Measurements from ENCODE around the gene ERFE. TPM values are rescaled to one million over a fixed set of nuclear protein-coding genes. Genes with fewer than 3 reads are reported as not detected.
A peak's percentile ranks its signal among the peaks of the same experiment; 100 is the strongest.

The ERFE gene
- total and polyA plus RNA-seq, 9 of the 15 experiments (the other 6 are each of a cell fraction or from before 2014, with no cell fraction given): 0.55 to 8.2 (median 3.7) TPM

DNA sequence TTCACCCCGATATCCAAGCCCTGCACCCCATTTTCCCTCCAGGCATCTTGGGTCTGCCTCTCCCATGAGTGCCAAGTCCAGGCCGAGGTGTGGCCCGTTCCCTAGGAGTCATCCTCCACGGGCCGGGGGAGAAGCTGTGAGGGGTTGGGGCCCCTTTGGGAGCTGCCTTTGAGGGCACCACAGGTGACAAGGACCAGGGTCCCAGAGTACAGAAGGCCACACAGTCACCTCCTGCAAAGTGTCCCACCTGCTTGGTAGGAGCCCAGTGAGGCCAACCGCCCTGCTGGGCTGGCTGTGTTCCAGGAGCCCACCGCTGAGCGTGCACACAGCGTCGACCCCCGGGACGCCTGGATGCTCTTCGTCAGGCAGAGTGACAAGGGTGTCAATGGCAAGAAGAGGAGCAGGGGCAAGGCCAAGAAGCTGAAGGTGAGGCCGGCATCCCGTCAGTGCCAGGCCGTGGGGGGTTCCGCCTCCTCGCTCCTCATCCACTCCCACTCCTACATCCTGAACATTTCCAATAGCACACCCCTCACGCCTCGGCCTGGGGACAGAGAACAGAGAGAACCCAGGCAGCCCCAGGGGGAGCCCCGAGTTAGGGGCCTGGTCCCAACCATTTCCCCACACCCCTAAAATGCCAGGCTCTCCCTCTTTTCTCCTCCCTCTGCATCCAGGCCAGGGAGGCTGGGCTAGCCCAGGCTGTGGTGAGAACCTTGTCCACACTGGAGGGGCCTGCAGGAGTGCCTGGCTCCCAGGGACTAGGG, 2.7 kb downstream of the ERFE start:
- Histone ChIP-seq H3K4me3 (no peak overlapping the region), H3K79me2 (ENCODE audit: control insufficient read depth, insufficient read depth, low read length) (no peaks in the 10 kb centered on the region), H2AFZ (ENCODE audit: low read depth, low read length) (no peak overlapping the region), H3K4me1 (replicated peaks in 1 of 2; ENCODE audit: control insufficient read depth in 2 of 2, insufficient read depth in 2 of 2, low read length in 2 of 2) (peaks cover 0 to 54% of the 10 kb centered on the region in 2 experiments; a peak in 2 of 5 replicates), H3K9me1 (ENCODE audit: control insufficient read depth, insufficient read depth, low read length) (no peaks in the 10 kb centered on the region), H3K9ac (ENCODE audit: insufficient read depth in 1 of 2, low read depth in 2 of 2, low read length in 2 of 2) (peak overlapping the region in 1 of 2 experiments; percentile 26; a peak in 1 of 4 replicates), H3K27me3 (ENCODE audit: control insufficient read depth in 2 of 2, insufficient read depth in 2 of 2, low read length in 2 of 2) (no peaks in the 10 kb centered on the region), H3K36me3 (ENCODE audit: control insufficient read depth, insufficient read depth, low read length) (no peaks in the 10 kb centered on the region), H3K9me3 (replicated peaks; ENCODE audit: control insufficient read depth, insufficient read depth, low read depth, low read length) (no peaks in the 10 kb centered on the region), H3K4me2 (ENCODE audit: insufficient read depth, low read length) (no peak overlapping the region), H3K27ac (ENCODE audit: extremely low read depth, low read depth, low read length) (no peak overlapping the region), H4K20me1 (replicated peaks; ENCODE audit: control insufficient read depth, insufficient read depth, low read length) (no peaks in the 10 kb centered on the region)
- in situ Hi-C loops (cut with MboI) (no loop called here), intact Hi-C loops (cut with micrococcal nuclease) (no loop called here)
- 0 out of 2 replicates have a peak, but pooled peaks have one; percentile 20 for TF ChIP-seq RBFOX2 (IDR thresholded peaks at IDR 0.05; ENCODE audit: low read depth, low read length)
- TF ChIP-seq, protein P1, sequence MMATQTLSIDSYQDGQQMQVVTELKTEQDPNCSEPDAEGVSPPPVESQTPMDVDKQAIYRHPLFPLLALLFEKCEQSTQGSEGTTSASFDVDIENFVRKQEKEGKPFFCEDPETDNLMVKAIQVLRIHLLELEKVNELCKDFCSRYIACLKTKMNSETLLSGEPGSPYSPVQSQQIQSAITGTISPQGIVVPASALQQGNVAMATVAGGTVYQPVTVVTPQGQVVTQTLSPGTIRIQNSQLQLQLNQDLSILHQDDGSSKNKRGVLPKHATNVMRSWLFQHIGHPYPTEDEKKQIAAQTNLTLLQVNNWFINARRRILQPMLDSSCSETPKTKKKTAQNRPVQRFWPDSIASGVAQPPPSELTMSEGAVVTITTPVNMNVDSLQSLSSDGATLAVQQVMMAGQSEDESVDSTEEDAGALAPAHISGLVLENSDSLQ (IDR thresholded peaks at IDR 0.05): no peak
- ChIA-PET CTCF (ENCODE audit: low intra/inter-chr PET ratio) (interaction anchor here (3.2 kb wide), 1 partner anchor 102 kb away, joined by 21 read pairs; no protein-coding TSS in a partner anchor), POLR2A (interaction anchor here (1.0 kb wide), 1 partner anchor 15 kb away, joined by 3 read pairs; no protein-coding TSS in a partner anchor)
- DNase-seq (ENCODE audit: extremely low read depth in 1 of 4, low spot score in 3 of 4): no peak
- FAIRE-seq: no peak
- no TSS peak for BruUV-seq (replicated peaks)
- 80% methylated on average over 16 of the region's 21 CpGs for WGBS (ENCODE audit: insufficient coverage, low coverage, missing lambda C conversion rate)
- ATAC-seq: no peak

Measured in K562 (cell line).